DMS114 treated with DMSO at 0.1 percent for 48 hours (cell line): Measurements from ENCODE around the gene AURKA.
A peak's percentile ranks its signal among the peaks of the same experiment; 100 is the strongest.
"Not testable (repeated sequence)": the region's sequence is repeated elsewhere in the genome, so short reads cannot be mapped to it uniquely, and the experiment has no call there.

ENCODE experiments used
- DNase-seq: peaks from one replicate; lab custom pipeline; 2025; ENCODE audit not compliant: unreplicated experiment; lab: John Stamatoyannopoulos, UW

The AURKA gene

GRCh38 chr20:56360133-56360907, 31.7 kb downstream of the AURKA start:
- DNase-seq: no peak

GRCh38 chr20:56359212-56360132, 32.5 kb downstream of the AURKA start:
- peak; percentile 16 for DNase-seq

- peak; percentile 75 for DNase-seq
Observed at GRCh38 chr20:56358600-56359211, 33.3 kb downstream of the AURKA start, which contains the start of gene FAM210B. TSS of gene FAM210B (plus strand) at chr20:56358974. CDS start at chr20:56359006, 32 bp downstream.

- no peak for DNase-seq
Observed at GRCh38 chr20:56358070-56358469, 33.9 kb downstream of the AURKA start.

- no peak for DNase-seq
Observed at GRCh38 chr20:56353356-56353755, 38.7 kb downstream of the AURKA start.

- DNase-seq: no peak
Observed at GRCh38 chr20:56352345-56353055, 39.5 kb downstream of the AURKA start.

- no peak for DNase-seq
Observed at GRCh38 chr20:56350842-56351241, 41.2 kb downstream of the AURKA start.

- no peak for DNase-seq
Observed at GRCh38 chr20:56348746-56349145, 43.3 kb downstream of the AURKA start.

GRCh38 chr20:56348305-56348693, 43.7 kb downstream of the AURKA start:
- no peak for DNase-seq

- no peak for DNase-seq
Observed at GRCh38 chr20:56347628-56348304, 44.2 kb downstream of the AURKA start.

- DNase-seq: no peak
Observed at GRCh38 chr20:56345911-56346310, 46.1 kb downstream of the AURKA start.

GRCh38 chr20:56343861-56344381, 48.1 kb downstream of the AURKA start:
- DNase-seq: no peak

GRCh38 chr20:56342783-56343182, 49.2 kb downstream of the AURKA start:
- no peak for DNase-seq

GRCh38 chr20:56336709-56337108, 55.3 kb downstream of the AURKA start:
- not testable (repeated sequence) for DNase-seq

- DNase-seq: no peak
Observed at GRCh38 chr20:56328861-56329260, 63.2 kb downstream of the AURKA start.

GRCh38 chr20:56324806-56325205, 67.2 kb downstream of the AURKA start:
- no peak for DNase-seq

GRCh38 chr20:56323656-56324055, 68.4 kb downstream of the AURKA start:
- DNase-seq: no peak

- no peak for DNase-seq
Observed at GRCh38 chr20:56323206-56323605, 68.8 kb downstream of the AURKA start.

GRCh38 chr20:56322681-56323080, 69.3 kb downstream of the AURKA start:
- DNase-seq: no peak
